GM20000 (cell line): ENCODE results near the gene C6orf120.
A peak's percentile ranks its signal among the peaks of the same experiment; 100 is the strongest.

Experiments
- DNase-seq: peaks from one replicate; pipeline ENCODE4 v3.0.0; 2012; ENCODE audit warnings: low spot score
- TF ChIP-seq, protein P1 (sequence below): IDR thresholded peaks from 2 replicates; pipeline ENCODE4 v1.5.1; 2012; ENCODE audit warnings: mild to moderate bottlenecking, control low read depth; ENCODE audit errors: extremely low read depth, missing control alignments

The C6orf120 gene

DNA sequence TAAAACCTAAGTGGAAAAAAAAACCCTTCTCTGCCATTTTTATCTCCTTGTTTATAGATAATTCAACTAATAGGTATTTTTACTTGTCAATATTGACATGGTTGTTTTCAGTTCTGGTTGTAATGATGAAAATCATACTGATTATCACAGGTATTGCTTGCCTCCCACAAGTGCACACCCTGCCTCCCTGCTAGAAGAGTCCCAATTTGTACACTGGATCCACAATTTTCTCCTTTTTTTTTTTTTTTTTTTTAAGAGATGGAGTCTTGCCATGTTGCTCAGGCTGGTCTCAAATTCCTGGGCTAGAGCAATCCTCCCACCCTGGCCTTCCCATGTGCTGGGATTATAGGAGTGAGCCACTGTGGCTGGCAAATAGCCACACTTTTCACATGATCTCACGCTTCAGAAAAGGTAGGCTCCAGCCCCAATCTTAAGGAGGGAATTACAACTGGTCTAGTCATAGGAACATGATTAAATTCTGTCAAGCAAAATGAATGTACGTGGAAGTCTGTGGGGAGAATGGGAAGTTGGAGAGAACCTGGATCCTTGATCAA is 37.1 kb downstream of the C6orf120 start:
- TF ChIP-seq, protein P1, sequence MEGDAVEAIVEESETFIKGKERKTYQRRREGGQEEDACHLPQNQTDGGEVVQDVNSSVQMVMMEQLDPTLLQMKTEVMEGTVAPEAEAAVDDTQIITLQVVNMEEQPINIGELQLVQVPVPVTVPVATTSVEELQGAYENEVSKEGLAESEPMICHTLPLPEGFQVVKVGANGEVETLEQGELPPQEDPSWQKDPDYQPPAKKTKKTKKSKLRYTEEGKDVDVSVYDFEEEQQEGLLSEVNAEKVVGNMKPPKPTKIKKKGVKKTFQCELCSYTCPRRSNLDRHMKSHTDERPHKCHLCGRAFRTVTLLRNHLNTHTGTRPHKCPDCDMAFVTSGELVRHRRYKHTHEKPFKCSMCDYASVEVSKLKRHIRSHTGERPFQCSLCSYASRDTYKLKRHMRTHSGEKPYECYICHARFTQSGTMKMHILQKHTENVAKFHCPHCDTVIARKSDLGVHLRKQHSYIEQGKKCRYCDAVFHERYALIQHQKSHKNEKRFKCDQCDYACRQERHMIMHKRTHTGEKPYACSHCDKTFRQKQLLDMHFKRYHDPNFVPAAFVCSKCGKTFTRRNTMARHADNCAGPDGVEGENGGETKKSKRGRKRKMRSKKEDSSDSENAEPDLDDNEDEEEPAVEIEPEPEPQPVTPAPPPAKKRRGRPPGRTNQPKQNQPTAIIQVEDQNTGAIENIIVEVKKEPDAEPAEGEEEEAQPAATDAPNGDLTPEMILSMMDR, result no peak

DNA sequence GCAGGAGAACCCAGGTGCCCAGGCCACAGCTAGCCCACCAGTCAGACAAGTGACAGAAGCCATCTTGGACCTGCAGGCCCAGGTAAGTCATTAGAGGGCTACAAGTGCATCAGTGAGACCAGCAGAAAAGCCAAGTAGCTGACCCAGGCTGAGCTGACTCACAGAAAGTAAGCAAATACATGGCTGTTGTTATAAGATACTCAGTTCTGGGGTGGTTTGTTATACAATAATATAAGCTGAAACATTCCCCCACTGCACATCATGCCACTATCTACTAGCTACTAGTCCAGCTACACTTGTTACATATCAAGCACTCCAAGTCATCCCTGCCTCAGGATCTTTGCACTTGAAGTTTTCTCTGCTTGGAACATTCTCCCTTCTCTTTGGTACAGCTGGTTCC is 39.4 kb downstream of the C6orf120 start:
- no peak for DNase-seq
- TF ChIP-seq, protein P1, result no peak

More for the DNA sequence above, 37.1 kb downstream of the C6orf120 start:
- DNase-seq, result no peak

DNA sequence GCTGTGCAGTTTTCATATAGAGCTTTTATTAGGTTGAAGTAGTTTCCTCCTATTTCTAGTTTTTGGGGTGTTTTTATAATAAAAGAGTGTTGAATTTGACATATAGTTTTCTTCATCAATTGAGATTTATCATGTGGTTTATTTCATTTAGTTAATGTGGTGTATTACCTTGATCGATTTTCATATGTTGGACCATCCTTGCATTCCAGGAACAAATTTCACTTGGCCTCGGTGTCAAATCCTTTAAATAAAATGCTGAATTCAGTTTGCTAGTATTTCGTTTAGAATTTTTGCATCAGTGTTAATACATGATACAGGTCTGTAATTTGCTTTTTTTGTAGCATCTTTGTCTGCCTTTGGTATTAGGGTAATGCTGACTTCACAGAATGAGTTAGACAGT is 43.5 kb downstream of the C6orf120 start:
- TF ChIP-seq, protein P1, result no peak
- DNase-seq, result no peak

DNA sequence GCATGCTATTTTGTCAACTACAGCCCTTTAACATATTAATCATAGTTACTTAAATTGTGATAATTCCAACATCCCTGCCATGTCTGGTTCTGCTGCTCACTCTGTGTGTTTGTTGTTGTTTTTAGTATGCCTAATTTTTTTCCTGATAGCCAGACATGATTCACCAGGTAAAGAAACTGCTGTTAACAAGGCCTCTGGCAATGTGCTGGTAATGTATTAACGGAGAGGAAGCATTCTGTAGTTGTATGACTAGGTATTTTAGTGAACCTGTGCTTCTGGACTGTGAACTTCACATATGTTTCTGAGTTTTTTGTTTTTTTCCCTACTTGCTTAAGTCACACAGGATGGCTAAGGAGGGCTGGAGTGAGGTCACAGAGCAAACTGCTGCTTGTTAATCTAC is 44.6 kb downstream of the C6orf120 start:
- DNase-seq, result no peak
- TF ChIP-seq, protein P1, result no peak

DNA sequence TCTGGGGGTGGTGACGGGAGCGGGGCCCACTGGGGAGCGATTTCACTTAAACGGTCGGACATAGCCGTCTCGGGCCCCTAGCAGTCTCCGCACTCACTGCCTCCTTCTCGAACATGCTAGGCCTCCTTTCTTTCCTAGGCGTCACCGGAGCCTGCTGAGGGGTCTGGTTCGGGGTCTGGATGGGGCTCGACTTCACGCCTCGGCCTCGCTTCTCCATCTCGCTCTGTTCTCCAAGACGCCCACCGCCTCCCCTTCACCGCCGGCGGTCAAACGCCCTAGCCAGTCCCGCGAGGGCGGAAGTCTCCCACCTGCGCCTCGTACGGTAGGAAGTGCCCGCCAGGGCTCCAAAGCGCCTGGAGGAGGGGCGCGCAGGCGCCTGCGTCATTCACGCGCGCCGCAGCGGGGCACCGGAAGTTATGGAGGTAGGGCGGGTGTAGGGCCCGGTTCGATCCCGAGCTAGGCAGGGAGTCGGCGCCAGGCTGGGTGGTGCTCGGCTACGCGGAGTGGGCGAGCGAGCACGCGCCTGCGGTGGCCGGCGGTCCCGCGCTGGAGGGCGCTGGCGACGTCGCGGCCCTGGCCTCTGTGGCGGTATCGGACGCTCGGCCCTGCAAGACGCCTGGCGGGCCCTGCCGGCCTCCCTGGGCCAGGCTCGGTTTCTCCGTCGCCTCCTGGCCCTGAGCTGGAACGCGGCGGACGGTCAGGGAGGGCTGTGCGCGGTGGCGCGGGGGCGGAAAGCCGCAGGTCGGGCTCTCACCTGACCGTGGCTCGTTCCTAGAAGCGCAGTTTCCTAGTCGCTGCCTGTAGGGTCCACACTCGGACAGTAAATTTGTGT is 49.5 kb downstream of the C6orf120 start, which contains the start of the genes DYNLT2 and ERMARD:
Gene DYNLT2, minus strand, starts transcription at position 331 of the 832 bp plus-strand sequence. Its CDS starts 114 bp downstream, at position 217.
Gene ERMARD, plus strand, starts transcription at position 381 of the 832 bp plus-strand sequence. Its CDS starts 36 bp downstream, at position 417.
- DNase-seq, result peak; percentile 94
- TF ChIP-seq, protein P1, result no peak

DNA sequence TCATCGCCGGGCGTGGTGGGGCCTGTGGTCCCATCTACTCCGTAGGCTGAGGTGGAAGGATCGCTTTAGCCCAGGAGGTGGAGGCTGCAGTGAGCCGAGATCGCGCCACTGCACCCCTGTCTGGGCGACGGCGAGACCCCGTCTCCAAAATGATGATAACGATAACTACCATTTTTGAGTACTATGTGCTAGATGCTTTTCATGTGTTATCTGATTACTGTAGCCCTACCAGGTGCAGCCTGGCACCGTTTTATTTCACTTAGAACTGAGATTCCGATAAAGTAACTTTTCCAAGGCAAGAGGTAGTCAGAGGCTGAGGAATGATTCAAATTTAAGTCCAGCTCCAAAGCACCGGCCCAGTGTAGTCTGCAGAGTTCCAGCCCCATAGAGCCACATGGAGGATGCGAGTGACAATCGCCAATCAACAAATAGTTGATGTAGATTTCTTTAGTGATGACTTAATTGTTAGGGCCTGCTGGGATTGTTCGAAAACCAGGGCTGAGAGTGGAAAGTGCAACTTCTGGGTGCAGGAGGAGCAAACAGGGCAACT is 50.2 kb downstream of the C6orf120 start:
- no peak for DNase-seq
- TF ChIP-seq, protein P1, result no peak
